ENCODE measurements around the gene ZKSCAN3.
A peak's percentile ranks its signal among the peaks of the same experiment; 100 is the strongest.
"Not testable (repeated sequence)": the region's sequence is repeated elsewhere in the genome, so short reads cannot be mapped to it uniquely, and the experiment has no call there.

The ZKSCAN3 gene

DNA sequence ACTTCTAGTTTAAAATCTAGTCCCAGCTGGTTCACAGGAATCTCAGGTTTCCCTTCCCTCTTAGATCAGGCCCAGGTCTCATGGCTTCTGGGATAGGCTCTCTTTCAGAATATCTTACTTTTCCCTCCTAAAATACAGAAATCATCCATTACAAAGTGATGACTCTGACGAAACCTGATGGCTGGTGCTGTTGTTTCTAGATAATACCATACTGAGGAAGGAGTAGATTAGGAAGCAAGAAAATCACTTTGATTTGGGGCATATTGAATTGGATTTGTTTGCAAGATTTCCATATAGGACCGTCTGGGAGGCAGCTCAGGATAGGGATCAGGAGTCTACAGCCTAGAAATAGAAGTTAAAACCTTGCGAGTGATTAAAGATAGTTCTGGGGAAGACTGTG, 3.6 kb downstream of the ZKSCAN3 start:
- Mint-ChIP-seq H3K4me3 (no peak overlapping the region), H3K27me3 (no peaks in the 10 kb centered on the region), H3K4me1 (peaks cover 17 to 57% of the 10 kb centered on the region in 2 donors), H3K27ac (no peak overlapping the region), H3K9me3 (peaks cover 0 to 2% of the 10 kb centered on the region in 2 donors), H3K36me3 (peaks cover 4 to 8% of the 10 kb centered on the region in 2 donors)
- DNase-seq (no peak), ATAC-seq (replicated peaks) (no peak)

DNA sequence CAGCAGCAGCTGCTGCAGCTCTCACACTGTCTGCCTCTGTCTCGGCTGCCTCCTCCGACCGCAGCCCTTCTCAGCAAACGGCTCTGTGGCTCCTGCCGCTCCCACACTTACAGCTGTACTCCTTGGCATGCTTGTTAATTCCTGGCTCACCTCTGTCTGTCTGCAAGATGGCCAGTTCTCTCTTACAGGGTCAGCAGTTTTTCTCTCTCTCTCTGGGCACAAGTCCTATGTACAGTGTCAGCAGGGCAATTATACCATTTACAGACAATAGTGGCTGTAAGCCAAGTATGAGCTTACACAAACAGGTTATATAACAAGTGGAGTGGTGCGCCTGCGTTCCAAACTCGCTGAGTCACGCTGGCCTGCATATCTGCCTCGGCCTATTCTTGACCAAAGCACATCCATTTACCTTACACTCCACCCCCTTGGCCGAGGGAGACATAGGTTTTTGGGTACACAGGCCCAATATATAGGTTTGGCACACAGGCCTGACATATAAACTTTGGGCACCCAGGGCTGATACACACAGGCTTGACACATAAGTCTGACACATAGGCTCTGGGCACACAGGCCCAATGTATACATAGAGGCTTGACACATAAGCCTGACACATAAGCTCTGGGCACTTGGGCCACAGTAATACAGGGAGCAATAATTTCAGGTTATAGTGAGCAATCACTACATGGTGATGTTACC, 4.4 kb downstream of the ZKSCAN3 start:
- Mint-ChIP-seq H3K4me1 (peaks cover 17 to 57% of the 10 kb centered on the region in 2 donors), H3K27ac (no peak overlapping the region), H3K27me3 (no peaks in the 10 kb centered on the region), H3K9me3 (peaks cover 0 to 2% of the 10 kb centered on the region in 2 donors), H3K4me3 (no peak overlapping the region), H3K36me3 (peaks cover 4 to 9% of the 10 kb centered on the region in 2 donors)
- no peak for DNase-seq
- no peak for ATAC-seq (replicated peaks)

DNA sequence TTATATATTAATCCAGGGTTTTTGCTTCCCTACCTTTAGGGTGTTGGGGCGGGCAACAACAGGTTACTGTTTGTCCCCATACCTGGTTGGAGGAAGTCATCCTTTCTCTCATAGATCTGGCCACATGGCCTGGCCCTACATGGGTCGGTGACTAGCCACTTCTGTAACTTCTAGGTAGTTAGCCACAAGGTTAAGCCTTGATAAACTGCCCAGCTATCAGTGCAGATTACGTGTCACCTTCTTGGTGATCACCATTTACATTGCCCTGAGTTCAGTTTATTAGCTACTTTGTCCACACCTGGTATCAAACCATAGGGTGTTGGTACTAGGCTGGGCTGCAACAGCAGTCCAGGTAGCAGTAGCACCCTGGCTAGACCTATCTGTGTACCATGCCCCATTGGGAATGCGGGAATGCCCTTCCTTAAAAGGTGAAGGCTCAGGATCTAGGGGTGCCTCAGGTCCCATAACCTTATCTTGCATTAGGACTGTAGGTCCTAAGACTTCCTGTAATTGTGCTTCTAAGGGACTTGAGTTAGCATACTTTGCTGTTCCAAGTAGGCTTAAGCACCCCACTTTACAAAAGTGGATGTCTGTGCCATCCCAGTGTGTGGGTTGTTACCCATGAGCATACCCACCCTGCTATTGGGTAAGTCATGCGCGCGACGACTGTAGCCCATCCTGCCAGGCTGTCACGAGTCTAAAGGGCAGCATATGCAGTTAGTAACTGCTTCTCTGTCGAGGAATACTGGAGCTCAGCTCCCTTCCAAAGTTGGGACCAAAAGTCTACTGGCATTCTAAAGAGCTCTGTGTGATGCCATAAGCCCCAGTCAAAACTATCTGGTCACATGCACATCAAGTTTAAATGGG, 5.2 kb downstream of the ZKSCAN3 start:
- peaks cover 16 to 57% of the 10 kb centered on the region in 2 donors for H3K4me1 Mint-ChIP-seq
- no peak for ATAC-seq (replicated peaks)
- peaks cover 1 to 11% of the 10 kb centered on the region in 2 donors for H3K36me3 Mint-ChIP-seq
- peaks cover 0 to 2% of the 10 kb centered on the region in 2 donors for H3K9me3 Mint-ChIP-seq
- H3K27ac Mint-ChIP-seq: no peak overlapping the region
- H3K4me3 Mint-ChIP-seq: peak overlapping the region in 1 of 2 donors; percentile 89
- no peak for DNase-seq
- H3K27me3 Mint-ChIP-seq: no peaks in the 10 kb centered on the region

DNA sequence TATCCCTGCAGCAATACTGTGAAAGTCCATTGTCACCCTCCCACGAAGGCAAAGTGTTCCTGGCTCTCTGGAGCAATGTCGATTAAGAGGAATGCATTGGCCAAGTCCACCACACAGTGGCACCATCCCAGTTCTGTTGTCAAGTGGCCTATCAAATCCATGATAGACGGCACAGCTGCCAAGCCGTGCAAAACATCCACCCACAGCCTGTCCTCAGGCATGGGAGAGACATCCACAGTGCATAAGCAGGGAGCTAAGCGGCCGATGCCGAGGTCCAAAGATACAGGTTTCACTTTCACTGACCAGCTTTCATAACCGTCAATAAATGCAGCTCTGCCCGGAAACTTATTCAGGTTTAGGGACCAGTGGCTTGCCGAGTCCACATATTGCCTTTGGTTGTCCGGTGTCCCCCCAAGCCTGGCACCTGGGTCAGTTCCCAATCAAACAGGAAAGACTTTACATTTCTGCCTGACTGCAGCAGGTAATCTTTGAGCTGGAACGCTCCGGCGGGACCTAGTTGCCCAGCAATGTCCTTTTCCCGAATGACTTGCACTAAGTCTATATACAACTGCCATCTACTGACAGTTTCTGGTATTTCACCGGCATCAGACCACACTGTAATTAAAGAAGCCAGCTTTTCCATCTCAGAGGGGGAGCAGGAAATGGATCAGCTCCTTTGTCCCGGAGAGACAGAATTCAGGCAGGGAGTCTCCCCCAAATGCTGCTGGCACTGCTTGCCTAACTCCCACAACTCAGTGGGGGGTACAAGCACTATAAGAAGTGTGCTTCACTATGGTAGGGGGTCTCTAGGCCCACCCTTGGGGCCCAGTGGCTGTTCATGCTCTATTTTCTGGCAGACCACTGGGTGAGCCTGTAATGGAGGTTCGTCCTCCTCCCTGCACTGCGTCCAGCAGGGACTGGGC, 6.3 kb downstream of the ZKSCAN3 start:
- DNase-seq (peak; percentile 57), ATAC-seq (replicated peaks) (peak; percentile 84 to 85)
- Mint-ChIP-seq H3K27me3 (no peaks in the 10 kb centered on the region), H3K9me3 (peaks cover 0 to 2% of the 10 kb centered on the region in 2 donors), H3K4me3 (peak overlapping the region; percentile 89 to 91), H3K4me1 (peaks cover 16 to 51% of the 10 kb centered on the region in 2 donors), H3K27ac (peak overlapping the region; percentile 71), H3K36me3 (peaks cover 4 to 10% of the 10 kb centered on the region in 2 donors)

DNA sequence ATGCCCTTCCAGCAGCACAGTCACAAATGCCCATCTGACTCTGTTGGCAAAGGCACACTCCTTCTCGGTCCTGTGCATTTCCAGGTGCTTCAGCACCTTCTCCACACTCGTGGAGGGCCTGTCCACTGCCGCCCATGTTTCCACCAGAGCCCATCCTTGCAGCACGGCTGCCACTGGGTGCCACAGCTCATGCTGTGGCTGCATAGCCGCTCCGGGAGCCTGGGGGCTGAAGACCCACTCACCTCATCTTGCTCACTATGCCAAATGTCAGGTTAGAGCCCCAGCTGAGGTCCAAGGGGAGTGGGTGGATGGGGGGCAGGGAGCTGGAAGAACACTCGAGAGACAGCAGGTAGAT, 6.9 kb downstream of the ZKSCAN3 start:
- Mint-ChIP-seq H3K27me3 (no peaks in the 10 kb centered on the region), H3K4me1 (peaks cover 13 to 44% of the 10 kb centered on the region in 2 donors), H3K9me3 (peaks cover 0 to under 1% of the 10 kb centered on the region in 2 donors), H3K27ac (no peak overlapping the region), H3K4me3 (no peak overlapping the region), H3K36me3 (peaks cover 4 to 10% of the 10 kb centered on the region in 2 donors)
- ATAC-seq (replicated peaks): no peak
- DNase-seq: no peak

DNA sequence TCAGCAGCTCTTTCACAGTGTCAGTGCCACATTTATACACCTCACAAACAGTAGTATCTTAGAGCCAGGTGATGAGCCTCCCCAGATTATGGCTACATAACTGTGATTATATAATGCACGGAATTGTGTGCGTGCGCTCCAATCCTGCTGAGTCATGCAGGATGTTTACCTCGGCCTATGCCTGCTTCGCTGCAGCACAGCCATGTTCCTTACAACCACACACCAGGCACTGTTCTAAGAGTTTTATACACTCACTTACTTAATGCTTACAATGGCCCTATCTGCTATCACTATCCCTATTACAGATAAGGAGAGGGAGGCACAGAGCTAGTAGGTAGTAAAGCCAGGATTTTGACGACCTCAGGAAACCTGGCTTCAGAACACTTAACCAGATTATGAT, 7.3 kb downstream of the ZKSCAN3 start:
- H3K36me3 Mint-ChIP-seq: peaks cover 4 to 14% of the 10 kb centered on the region in 2 donors

DNA sequence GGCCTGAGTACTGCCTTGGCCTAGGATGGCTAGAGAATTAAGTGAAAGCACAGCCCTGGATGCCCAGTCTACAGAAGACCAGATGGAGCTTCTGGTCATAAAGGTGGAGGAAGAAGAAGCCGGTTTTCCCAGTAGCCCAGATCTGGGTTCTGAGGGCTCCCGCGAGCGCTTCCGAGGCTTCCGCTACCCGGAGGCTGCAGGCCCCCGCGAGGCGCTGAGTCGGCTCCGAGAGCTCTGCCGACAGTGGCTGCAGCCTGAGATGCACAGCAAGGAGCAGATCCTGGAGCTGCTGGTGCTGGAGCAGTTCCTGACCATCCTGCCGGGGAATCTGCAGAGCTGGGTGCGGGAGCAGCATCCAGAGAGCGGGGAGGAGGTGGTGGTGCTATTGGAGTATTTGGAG, 9.8 kb downstream of the ZKSCAN3 start:
- not testable (repeated sequence) for H3K4me3 Mint-ChIP-seq; H3K27me3 Mint-ChIP-seq; H3K9me3 Mint-ChIP-seq; DNase-seq; ATAC-seq (replicated peaks); H3K27ac Mint-ChIP-seq
- H3K36me3 Mint-ChIP-seq: peaks cover 17 to 25% of the 10 kb centered on the region in 2 donors
- H3K4me1 Mint-ChIP-seq: peaks cover 8 to 22% of the 10 kb centered on the region in 2 donors

More for the DNA sequence above, 7.3 kb downstream of the ZKSCAN3 start:
- ATAC-seq (replicated peaks) (no peak), DNase-seq (no peak)
- H3K4me1 Mint-ChIP-seq: peaks cover 13 to 40% of the 10 kb centered on the region in 2 donors
- H3K27me3 Mint-ChIP-seq: no peaks in the 10 kb centered on the region
- no peak overlapping the region for H3K4me3 Mint-ChIP-seq
- H3K9me3 Mint-ChIP-seq: no peaks in the 10 kb centered on the region
- H3K27ac Mint-ChIP-seq: no peak overlapping the region

DNA sequence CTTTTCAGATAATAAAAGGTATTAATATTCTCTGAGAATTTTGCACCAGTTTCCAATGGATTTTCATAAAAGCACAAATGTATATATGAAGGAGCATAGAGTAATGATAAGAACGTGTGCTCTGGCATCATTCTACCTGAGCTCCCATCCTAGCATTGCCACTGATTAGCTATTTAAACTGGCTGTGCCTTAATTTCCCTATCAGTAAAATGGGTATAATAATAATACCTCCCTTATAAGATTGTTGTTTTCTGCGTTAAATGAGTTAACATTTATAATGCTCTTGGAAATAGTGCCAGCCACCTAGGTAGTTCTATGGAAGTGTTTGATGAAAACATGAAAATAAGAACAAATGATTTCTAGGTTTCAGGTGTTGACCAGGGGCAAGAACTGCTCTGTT, 11.2 kb downstream of the ZKSCAN3 start:
- Mint-ChIP-seq H3K27me3 (no peaks in the 10 kb centered on the region), H3K27ac (no peak overlapping the region), H3K4me1 (peaks cover 4 to 13% of the 10 kb centered on the region in 2 donors), H3K4me3 (no peak overlapping the region), H3K9me3 (no peaks in the 10 kb centered on the region), H3K36me3 (peaks cover 30 to 39% of the 10 kb centered on the region in 2 donors)
- ATAC-seq (replicated peaks) (no peak), DNase-seq (no peak)

DNA sequence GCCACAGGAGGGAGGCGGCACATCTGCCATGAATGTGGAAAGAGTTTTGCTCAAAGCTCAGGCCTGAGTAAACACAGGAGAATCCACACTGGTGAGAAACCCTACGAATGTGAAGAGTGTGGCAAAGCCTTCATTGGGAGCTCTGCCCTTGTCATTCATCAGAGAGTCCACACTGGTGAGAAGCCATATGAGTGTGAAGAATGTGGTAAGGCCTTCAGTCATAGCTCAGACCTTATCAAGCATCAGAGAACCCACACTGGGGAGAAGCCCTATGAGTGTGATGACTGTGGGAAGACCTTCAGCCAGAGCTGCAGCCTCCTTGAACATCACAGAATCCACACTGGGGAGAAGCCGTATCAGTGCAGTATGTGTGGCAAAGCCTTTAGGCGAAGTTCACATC, 15.8 kb downstream of the ZKSCAN3 start:
- peak overlapping the region; percentile 81 for H3K27ac Mint-ChIP-seq

DNA sequence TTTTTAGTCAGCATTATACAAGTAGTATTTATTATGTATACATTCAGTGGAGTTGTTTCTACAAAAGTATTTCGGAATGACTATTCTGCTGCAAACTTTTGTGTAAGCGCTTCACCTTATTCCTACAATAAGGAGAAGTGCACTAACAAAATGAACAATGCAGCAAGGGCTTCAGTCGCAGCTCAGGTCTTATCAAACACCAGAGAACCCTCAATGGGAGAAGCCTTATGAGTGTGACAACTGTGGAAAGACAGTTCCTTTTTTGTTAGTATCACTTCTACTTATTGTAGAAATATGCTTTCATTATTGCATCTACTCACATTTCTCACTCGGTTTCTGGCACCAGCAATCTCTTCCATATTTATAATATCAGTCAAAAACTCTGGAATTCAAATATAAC, 18.8 kb downstream of the ZKSCAN3 start:
- Mint-ChIP-seq H3K4me1 (peaks cover 8 to 20% of the 10 kb centered on the region in 2 donors), H3K27ac (peak overlapping the region; percentile 31), H3K36me3 (peaks cover 32 to 33% of the 10 kb centered on the region in 2 donors)

More for the DNA sequence above, 15.8 kb downstream of the ZKSCAN3 start:
- H3K4me3 Mint-ChIP-seq; H3K27me3 Mint-ChIP-seq; DNase-seq; H3K4me1 Mint-ChIP-seq; ATAC-seq (replicated peaks); H3K9me3 Mint-ChIP-seq: not testable (repeated sequence)
- peaks cover 41 to 46% of the 10 kb centered on the region in 2 donors for H3K36me3 Mint-ChIP-seq

DNA sequence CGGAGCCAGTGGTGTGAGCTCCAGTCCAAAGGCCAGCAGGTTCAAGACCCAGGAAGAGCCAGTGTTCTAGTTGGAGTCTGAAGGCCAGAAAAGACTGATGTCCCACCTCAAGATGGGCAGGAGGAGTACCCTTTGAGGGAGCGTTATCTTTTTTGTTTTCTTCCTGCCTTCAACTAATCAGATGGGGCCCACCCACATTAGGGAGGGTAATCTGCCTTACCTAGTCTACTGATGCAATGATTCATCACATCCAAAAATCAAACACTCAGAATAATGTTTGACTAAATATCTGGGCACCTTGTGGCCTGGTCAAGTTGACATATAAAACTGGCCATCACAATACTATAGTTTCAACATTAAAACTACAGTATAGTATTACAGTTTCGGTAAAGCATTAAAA, 19.7 kb downstream of the ZKSCAN3 start:
- no peak for ATAC-seq (replicated peaks)
- Mint-ChIP-seq H3K4me3 (no peak overlapping the region), H3K9me3 (no peaks in the 10 kb centered on the region), H3K27me3 (no peaks in the 10 kb centered on the region), H3K4me1 (peaks cover 8 to 20% of the 10 kb centered on the region in 2 donors), H3K27ac (no peak overlapping the region), H3K36me3 (peaks cover 28 to 30% of the 10 kb centered on the region in 2 donors)
- DNase-seq: no peak

More for the DNA sequence above, 18.8 kb downstream of the ZKSCAN3 start:
- no peak overlapping the region for H3K4me3 Mint-ChIP-seq
- H3K27me3 Mint-ChIP-seq: no peaks in the 10 kb centered on the region
- H3K9me3 Mint-ChIP-seq: no peaks in the 10 kb centered on the region
- ATAC-seq (replicated peaks): peak; percentile 96
- DNase-seq: peak; percentile 17

DNA sequence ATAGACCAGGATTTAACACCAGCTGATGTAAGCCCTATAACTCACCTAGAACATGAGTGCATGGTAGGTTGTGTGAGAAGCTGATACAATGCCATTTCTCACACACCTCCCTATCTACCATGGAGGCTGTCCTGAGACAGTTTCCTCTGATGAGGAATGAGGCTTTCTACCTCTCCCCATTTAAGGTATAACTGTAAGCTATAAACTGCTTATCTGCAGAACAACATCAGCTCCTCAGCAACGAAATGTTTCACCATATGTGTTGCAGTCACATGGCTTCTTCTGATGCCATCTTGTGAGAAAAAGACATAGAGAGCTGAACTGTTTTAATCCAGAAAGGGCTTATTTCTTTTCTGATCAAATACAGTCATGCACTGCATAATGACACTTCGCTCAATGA, 20.7 kb downstream of the ZKSCAN3 start:
- DNase-seq (no peak), ATAC-seq (replicated peaks) (no peak)
- no peak overlapping the region for H3K4me3 Mint-ChIP-seq
- H3K36me3 Mint-ChIP-seq: peaks cover 24 to 25% of the 10 kb centered on the region in 2 donors
- H3K9me3 Mint-ChIP-seq: no peaks in the 10 kb centered on the region
- H3K27ac Mint-ChIP-seq: no peak overlapping the region
- peaks cover 8 to 20% of the 10 kb centered on the region in 2 donors for H3K4me1 Mint-ChIP-seq
- no peaks in the 10 kb centered on the region for H3K27me3 Mint-ChIP-seq

DNA sequence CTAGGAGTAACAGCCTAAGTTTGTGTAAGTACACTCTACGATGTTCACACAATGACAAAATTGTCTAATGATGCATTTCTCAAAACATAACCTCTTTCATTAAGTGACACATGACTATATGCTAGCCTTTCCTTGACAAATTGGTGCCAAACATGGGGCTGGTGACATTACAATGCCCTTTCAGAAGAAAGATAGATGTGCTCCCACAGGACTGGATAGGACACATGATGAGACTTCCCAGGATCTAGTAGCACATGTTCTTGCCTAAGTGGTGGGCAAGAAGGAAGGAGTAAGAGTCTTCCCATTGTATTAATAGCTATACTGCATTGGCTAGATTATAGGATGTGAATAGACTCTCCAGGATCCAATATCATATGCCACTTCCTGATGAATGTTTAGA, 21.5 kb downstream of the ZKSCAN3 start:
- H3K27me3 Mint-ChIP-seq: no peaks in the 10 kb centered on the region
- H3K4me3 Mint-ChIP-seq: no peak overlapping the region
- DNase-seq (no peak), ATAC-seq (replicated peaks) (no peak)
- H3K9me3 Mint-ChIP-seq: no peaks in the 10 kb centered on the region
- peaks cover 16 to 19% of the 10 kb centered on the region in 2 donors for H3K36me3 Mint-ChIP-seq
- H3K27ac Mint-ChIP-seq: no peak overlapping the region
- H3K4me1 Mint-ChIP-seq: peaks cover 8 to 20% of the 10 kb centered on the region in 2 donors
